COLO668 (cell line): ENCODE results near the gene MUC2.

Source experiments
- DNase-seq: peaks from one replicate; lab custom pipeline; 2025; ENCODE audit not compliant: unreplicated experiment; lab: John Stamatoyannopoulos, UW

The MUC2 gene

GRCh38 chr11:1074244-1075221, at the start of gene MUC2:
Gene MUC2, plus strand, starts transcription at chr11:1074874.
- no peak for DNase-seq

GRCh38 chr11:1025410-1026162, 49.1 kb upstream of the MUC2 start:
- no peak for DNase-seq

GRCh38 chr11:1026163-1026450, 48.6 kb upstream of the MUC2 start:
- DNase-seq: no peak

GRCh38 chr11:1026641-1027482, 47.8 kb upstream of the MUC2 start:
- DNase-seq: no peak

GRCh38 chr11:1027483-1028290, 47.0 kb upstream of the MUC2 start:
- no peak for DNase-seq

GRCh38 chr11:1028291-1028540, 46.5 kb upstream of the MUC2 start:
- no peak for DNase-seq

GRCh38 chr11:1028616-1029015, 46.1 kb upstream of the MUC2 start:
- DNase-seq: no peak

GRCh38 chr11:1029051-1029450, 45.6 kb upstream of the MUC2 start:
- no peak for DNase-seq

GRCh38 chr11:1029654-1030053, 45.0 kb upstream of the MUC2 start:
- no peak for DNase-seq

- no peak for DNase-seq
Observed at GRCh38 chr11:1030086-1030485, 44.6 kb upstream of the MUC2 start.

GRCh38 chr11:1030556-1030955, 44.1 kb upstream of the MUC2 start:
- no peak for DNase-seq

- DNase-seq: no peak
Observed at GRCh38 chr11:1031121-1031899, 43.4 kb upstream of the MUC2 start.

GRCh38 chr11:1032310-1032891, 42.3 kb upstream of the MUC2 start:
- no peak for DNase-seq

- DNase-seq: no peak
Observed at GRCh38 chr11:1033016-1033798, 41.5 kb upstream of the MUC2 start.

- DNase-seq: no peak
Observed at GRCh38 chr11:1034001-1034400, 40.7 kb upstream of the MUC2 start.

- no peak for DNase-seq
Observed at GRCh38 chr11:1034456-1035295, 40.0 kb upstream of the MUC2 start.

- no peak for DNase-seq
Observed at GRCh38 chr11:1035577-1036283, 38.9 kb upstream of the MUC2 start.
